ENCODE data around the gene STEAP4. TPM values are rescaled to one million over a fixed set of nuclear protein-coding genes. Genes with fewer than 3 reads are reported as not detected.

Gene STEAP4
- total RNA-seq, 2 experiments from 2014 or later: not detected

GRCh38 chr7:88344956-88345832 lies 38.5 kb upstream of the STEAP4 start:
- ATAC-seq (ENCODE audit: poor library complexity) (no peak), DNase-seq (peak in 2 of 14 experiments; percentile 19 to 20)
- no peaks in the 10 kb centered on the region for H3K4me1 ChIP-seq (ENCODE audit: insufficient read depth, low read length)
- peaks cover 0 to 5% of the 10 kb centered on the region in 2 experiments for H3K27me3 ChIP-seq (ENCODE audit: control insufficient read depth in 1 of 2, insufficient read depth in 2 of 2, low read length in 2 of 2)
- H3K27ac ChIP-seq (ENCODE audit: low read depth in 1 of 2, low read length in 2 of 2): no peak overlapping the region
- no peaks in the 10 kb centered on the region for H3K9me3 ChIP-seq (ENCODE audit: control insufficient read depth in 1 of 2, insufficient read depth in 1 of 2, low read length in 2 of 2)
- no peaks in the 10 kb centered on the region for H3K36me3 ChIP-seq (ENCODE audit: insufficient read depth, low read length)
- Mint-ChIP-seq H3K9me3 (no peaks in the 10 kb centered on the region), H3K4me3 (no peak overlapping the region), H3K36me3 (ENCODE audit: low read depth) (no peaks in the 10 kb centered on the region), H3K27me3 (peaks cover 31% of the 10 kb centered on the region), H3K27ac (no peak overlapping the region), H3K4me1 (ENCODE audit: low read depth) (no peaks in the 10 kb centered on the region)
- ChIA-PET CTCF (no interaction called here), POLR2A (no interaction called here)
- H3K4me3 ChIP-seq (ENCODE audit: low read length): no peak overlapping the region
- TF ChIP-seq CTCF (IDR thresholded peaks at IDR 0.05): no peak
- intact Hi-C loops (cut with DNase I, micrococcal nuclease): no loop called here

- Histone ChIP-seq H3K36me3 (ENCODE audit: insufficient read depth, low read length) (no peaks in the 10 kb centered on the region), H3K4me1 (ENCODE audit: insufficient read depth, low read length) (no peaks in the 10 kb centered on the region), H3K27me3 (ENCODE audit: control insufficient read depth in 1 of 2, insufficient read depth in 2 of 2, low read length in 2 of 2) (peaks cover 0 to 5% of the 10 kb centered on the region in 2 experiments), H3K27ac (ENCODE audit: low read depth in 1 of 2, low read length in 2 of 2) (no peak overlapping the region), H3K9me3 (ENCODE audit: control insufficient read depth in 1 of 2, insufficient read depth in 1 of 2, low read length in 2 of 2) (no peaks in the 10 kb centered on the region), H3K4me3 (ENCODE audit: low read length) (no peak overlapping the region)
- Mint-ChIP-seq H3K4me3 (no peak overlapping the region), H3K36me3 (ENCODE audit: low read depth) (no peaks in the 10 kb centered on the region), H3K27me3 (peaks cover 31% of the 10 kb centered on the region), H3K4me1 (ENCODE audit: low read depth) (no peaks in the 10 kb centered on the region), H3K27ac (no peak overlapping the region), H3K9me3 (no peaks in the 10 kb centered on the region)
- ATAC-seq (ENCODE audit: poor library complexity): no peak
- DNase-seq: no peak
- no peak for TF ChIP-seq CTCF (IDR thresholded peaks at IDR 0.05)
- CTCF ChIA-PET: no interaction called here
- POLR2A ChIA-PET: no interaction called here
- intact Hi-C loops (cut with DNase I, micrococcal nuclease): no loop called here
Measured at GRCh38 chr7:88344271-88344670, 37.6 kb upstream of the STEAP4 start.

GRCh38 chr7:88339195-88339922 lies 32.7 kb upstream of the STEAP4 start:
- DNase-seq (no peak), ATAC-seq (ENCODE audit: poor library complexity) (no peak)
- peaks cover 15% of the 10 kb centered on the region for H3K27me3 Mint-ChIP-seq
- no peak overlapping the region for H3K4me3 Mint-ChIP-seq
- no peaks in the 10 kb centered on the region for H3K36me3 Mint-ChIP-seq (ENCODE audit: low read depth)
- intact Hi-C loops (cut with DNase I, micrococcal nuclease): no loop called here
- no peak for TF ChIP-seq CTCF (IDR thresholded peaks at IDR 0.05)
- Histone ChIP-seq H3K27ac (ENCODE audit: low read depth in 1 of 2, low read length in 2 of 2) (no peak overlapping the region), H3K36me3 (ENCODE audit: insufficient read depth, low read length) (no peaks in the 10 kb centered on the region), H3K4me1 (ENCODE audit: insufficient read depth, low read length) (no peaks in the 10 kb centered on the region), H3K9me3 (ENCODE audit: control insufficient read depth in 1 of 2, insufficient read depth in 1 of 2, low read length in 2 of 2) (no peaks in the 10 kb centered on the region), H3K27me3 (ENCODE audit: control insufficient read depth in 1 of 2, insufficient read depth in 2 of 2, low read length in 2 of 2) (peaks cover 0 to 3% of the 10 kb centered on the region in 2 experiments), H3K4me3 (ENCODE audit: low read length) (no peak overlapping the region)
- ChIA-PET CTCF (no interaction called here), POLR2A (no interaction called here)
- H3K27ac Mint-ChIP-seq: no peak overlapping the region
- no peaks in the 10 kb centered on the region for H3K4me1 Mint-ChIP-seq (ENCODE audit: low read depth)
- H3K9me3 Mint-ChIP-seq: no peaks in the 10 kb centered on the region
